Transverse colon (tissue), 4 donors: ENCODE measurements around the gene GMPR. TPM values are rescaled to one million over a fixed set of nuclear protein-coding genes. Genes with fewer than 3 reads are reported as not detected.

Source experiments
- DNase-seq: peaks from one replicate; pipeline ENCODE4 v3.0.0-alpha.2; 2019
- H3K27ac ChIP-seq, 4 donors: fragments of 200-600 bp; sonication (generic); 2 replicates each; pipeline ENCODE4 v1.5.1; 2016 to 2018; ENCODE audit warnings: inconsistent platforms in 4 of 4
- H3K27me3 ChIP-seq: fragments of 200-600 bp; sonication (generic); 2 replicates; pipeline ENCODE4 v1.5.1; 2017; ENCODE audit warnings: inconsistent platforms
- H3K36me3 ChIP-seq, 4 donors: fragments of 200-600 bp; sonication (generic); 2 replicates each; pipeline ENCODE4 v1.5.1; 2017 to 2019; ENCODE audit warnings: inconsistent platforms in 4 of 4
- H3K4me1 ChIP-seq, 4 donors: fragments of 200-600 bp; sonication (generic); 2 replicates each; pipeline ENCODE4 v1.5.1; 2017 to 2020; ENCODE audit warnings: inconsistent platforms in 4 of 4
- H3K4me3 ChIP-seq, 4 donors: fragments of 200-600 bp; sonication (generic); 1 replicate in 1 of 4; 2 replicates in 3 of 4; pipeline versions ENCODE4 v1.5.1 to v1.6.1; 2017 to 2019; ENCODE audit warnings: inconsistent platforms in 4 of 4
- H3K9me3 ChIP-seq, 2 donors: fragments of 200-600 bp; sonication (generic); 2 replicates each; pipeline ENCODE4 v1.5.1; 2017 to 2019; ENCODE audit warnings: inconsistent platforms in 2 of 2
- CTCF ChIP-seq, 5 experiments: fragments of 200-600 bp in 3 of 5; fragments of 450-650 bp in 2 of 5; sonication (generic) in 3 of 5; IDR thresholded peaks; 1 replicate in 2 of 5; 2 replicates in 3 of 5; pipeline ENCODE4 v1.5.1; 2016 to 2017; ENCODE audit warnings: antibody characterized with exemption in 5 of 5, inconsistent platforms in 3 of 5, mild to moderate bottlenecking in 2 of 5, moderate library complexity in 1 of 5
- EP300 ChIP-seq: sonication (generic); formaldehyde crosslinking; IDR thresholded peaks from one replicate; pipeline ENCODE4 v1.6.1; 2017; ENCODE audit warnings: antibody characterized with exemption, low read depth
- POLR2A ChIP-seq: fragments of 450-650 bp; IDR thresholded peaks from one replicate; pipeline ENCODE4 v1.6.1; 2016; ENCODE audit warnings: antibody characterized with exemption, mild to moderate bottlenecking, moderate library complexity
- POLR2AphosphoS5 ChIP-seq, 3 donors: sonication (generic); formaldehyde crosslinking; IDR thresholded peaks; one replicate each; pipeline ENCODE4 v1.6.1; 2016; ENCODE audit warnings: antibody characterized with exemption in 3 of 3
- WGBS, 2 donors: methylation state at CpG; one replicate each; pipeline ENCODE4 v1.1.5; 2018; ENCODE audit warnings: low coverage in 1 of 2; 5-methylcytosine and 5-hydroxymethylcytosine counted together
- in situ Hi-C, 4 donors: fragments of 200-750 bp; cut with MboI; loops; one replicate each; pipeline versions ENCODE4 v1.15.0 to v1.15.1; 2017; ENCODE audit warnings: low sequenced_read_pairs in 3 of 4, low pct_ligation_motif_present in 1 of 4, low pct_unique_long_range_greater_than_20kb in 1 of 4
- intact Hi-C: fragments of 100-400 bp; cut with DNase I; formaldehyde crosslinking; loops from one replicate; pipeline ENCODE4 v1.15.1; 2023; ENCODE audit warnings: low total_unique reads
- total RNA-seq, 4 donors: library from RNA; depleted of rRNA; stranded (reverse); fragments of >200 nt; gene quantifications; one replicate each; pipeline ENCODE4 v1.1.0, GENCODE V29; 2016

Gene GMPR
- total RNA-seq, 4 donors from 2014 or later, result 4.4 to 5.1 (median 4.5) TPM; not detected in 1

- intact Hi-C loops, result no loop called here
- H3K9me3 ChIP-seq, result no peaks in the 10 kb centered on the region
- no peaks in the 10 kb centered on the region for H3K36me3 ChIP-seq
- H3K27me3 ChIP-seq, result no peaks in the 10 kb centered on the region
- WGBS, 2 donors, result 91 to 96% methylated on average over 4 to 12 of the region's 12 CpGs
- peaks cover 6 to 39% (median 31%) of the 10 kb centered on the region in 4 donors for H3K4me1 ChIP-seq
- in situ Hi-C loops, result no loop called here
- no peak overlapping the region for H3K27ac ChIP-seq
- TF ChIP-seq POLR2A (no peak), EP300 (no peak), POLR2AphosphoS5 (IDR thresholded peaks at IDR 0.05) (no peak), CTCF (IDR thresholded peaks at IDR 0.05) (no peak)
- no peak for DNase-seq
- no peak overlapping the region for H3K4me3 ChIP-seq
Observed at GRCh38 chr6:16240589-16241320, 2.4 kb downstream of the GMPR start.

GRCh38 chr6:16241321-16241689 is 2.9 kb downstream of the GMPR start:
- Histone ChIP-seq H3K4me1 (peaks cover 6 to 36% (median 28%) of the 10 kb centered on the region in 4 donors), H3K27me3 (no peaks in the 10 kb centered on the region), H3K36me3 (no peaks in the 10 kb centered on the region), H3K27ac (no peak overlapping the region), H3K4me3 (no peak overlapping the region), H3K9me3 (no peaks in the 10 kb centered on the region)
- intact Hi-C loops, result no loop called here
- no peak for DNase-seq
- in situ Hi-C loops, result no loop called here
- WGBS, 2 donors, result 98 to 100% methylated on average over 1 to 4 of the region's 4 CpGs
- TF ChIP-seq POLR2AphosphoS5 (IDR thresholded peaks at IDR 0.05) (no peak), POLR2A (no peak), CTCF (IDR thresholded peaks at IDR 0.05) (no peak), EP300 (no peak)

- 29 to 44% methylated on average over 6 to 8 of the region's 8 CpGs for WGBS, 2 donors
- Histone ChIP-seq H3K27ac (peak overlapping the region in 1 of 4 donors; percentile 45), H3K4me3 (no peak overlapping the region), H3K27me3 (no peaks in the 10 kb centered on the region), H3K4me1 (peaks cover 0 to 18% (median 15%) of the 10 kb centered on the region in 4 donors), H3K36me3 (no peaks in the 10 kb centered on the region), H3K9me3 (no peaks in the 10 kb centered on the region)
- DNase-seq, result no peak
- in situ Hi-C loops, result no loop called here
- intact Hi-C loops, result no loop called here
- TF ChIP-seq EP300 (no peak), CTCF (IDR thresholded peaks at IDR 0.05) (no peak), POLR2A (no peak), POLR2AphosphoS5 (IDR thresholded peaks at IDR 0.05) (no peak)
Observed at GRCh38 chr6:16243055-16243454, 4.7 kb downstream of the GMPR start.

GRCh38 chr6:16243664-16244063 is 5.3 kb downstream of the GMPR start:
- Histone ChIP-seq H3K9me3 (no peaks in the 10 kb centered on the region), H3K27ac (peak overlapping the region in 1 of 4 donors; percentile 45), H3K36me3 (no peaks in the 10 kb centered on the region), H3K27me3 (no peaks in the 10 kb centered on the region), H3K4me3 (no peak overlapping the region), H3K4me1 (peaks cover 0 to 17% (median 14%) of the 10 kb centered on the region in 4 donors)
- DNase-seq, result no peak
- WGBS, 2 donors, result 79 to 82% methylated on average over 2 to 5 of the region's 5 CpGs
- in situ Hi-C loops, result no loop called here
- intact Hi-C loops, result no loop called here
- TF ChIP-seq EP300, result no peak
- no peak for TF ChIP-seq POLR2A
- TF ChIP-seq CTCF (IDR thresholded peaks at IDR 0.05), result no peak
- no peak for TF ChIP-seq POLR2AphosphoS5 (IDR thresholded peaks at IDR 0.05)
